Measurements from ENCODE around the gene AHCTF1. TPM values are rescaled to one million over a fixed set of nuclear protein-coding genes. Genes with fewer than 3 reads are reported as not detected.
"Not testable (repeated sequence)": the region's sequence is repeated elsewhere in the genome, so short reads cannot be mapped to it uniquely, and the experiment has no call there.

The AHCTF1 gene
- total RNA-seq, 1 experiment from 2014 or later = 112 TPM

DNA sequence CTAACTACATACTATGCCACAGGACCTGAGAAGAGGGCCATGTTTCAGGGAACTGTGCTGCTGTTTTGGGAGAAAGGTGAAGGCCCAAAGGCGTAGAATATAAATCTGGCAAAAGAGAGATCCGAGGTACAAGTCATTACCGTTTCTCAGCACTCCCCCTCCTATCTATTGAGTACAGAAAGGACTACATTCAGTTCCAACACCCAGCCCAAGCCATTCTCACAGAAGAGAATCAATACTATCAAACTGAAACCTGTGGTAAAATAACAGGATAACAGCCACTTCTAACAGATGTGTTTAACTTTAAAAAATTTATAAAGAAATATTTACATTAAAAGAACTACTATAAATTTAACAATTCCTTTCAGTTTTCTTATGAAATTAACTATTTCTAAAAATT is 7.8 kb downstream of the AHCTF1 start:
- no TSS peak for BruUV-seq (replicated peaks)
- H3K4me1 Mint-ChIP-seq (ENCODE audit: insufficient read depth, unreplicated experiment) = peaks cover 29% of the 10 kb centered on the region
- CTCF ChIA-PET = no interaction called here
- POLR2A ChIA-PET = interaction anchor here (1.3 kb wide), 1 partner anchor 8 kb away, joined by 7 read pairs; the partner anchor contains the start of gene AHCTF1
- no peak for TF ChIP-seq CTCF (IDR thresholded peaks at IDR 0.05; ENCODE audit: unreplicated experiment)
- DNase-seq (ENCODE audit: unreplicated experiment) = no peak
- H3K27ac Mint-ChIP-seq (ENCODE audit: low read depth, unreplicated experiment) = no peak overlapping the region
- intact Hi-C loops (cut with micrococcal nuclease) = loop anchor here (10.0 kb wide), 1 partner anchor 251 kb away; the partner anchor contains the start of gene ZNF124
- H3K9me3 Mint-ChIP-seq (ENCODE audit: unreplicated experiment) = peaks cover 7% of the 10 kb centered on the region
- H3K4me3 Mint-ChIP-seq (ENCODE audit: unreplicated experiment) = no peak overlapping the region
- no peaks in the 10 kb centered on the region for H3K27me3 Mint-ChIP-seq (ENCODE audit: insufficient read depth, unreplicated experiment)
- peaks cover 62% of the 10 kb centered on the region for H3K36me3 Mint-ChIP-seq (ENCODE audit: insufficient read depth, unreplicated experiment)

- peaks cover 60% of the 10 kb centered on the region for H3K36me3 Mint-ChIP-seq (ENCODE audit: insufficient read depth, unreplicated experiment)
- no peak overlapping the region for H3K4me3 Mint-ChIP-seq (ENCODE audit: unreplicated experiment)
- ChIA-PET CTCF (no interaction called here), POLR2A (interaction anchor here (0.8 to 1.3 kb wide), 2 partner anchors 8 to 9 kb away, joined by 3 to 7 read pairs; partner anchors contain the start of gene AHCTF1)
- H3K9me3 Mint-ChIP-seq (ENCODE audit: unreplicated experiment) = peaks cover 7% of the 10 kb centered on the region
- no peak overlapping the region for H3K27ac Mint-ChIP-seq (ENCODE audit: low read depth, unreplicated experiment)
- no TSS peak for BruUV-seq (replicated peaks)
- intact Hi-C loops (cut with micrococcal nuclease) = loop anchor here (10.0 kb wide), 1 partner anchor 251 kb away; the partner anchor contains the start of gene ZNF124
- H3K27me3 Mint-ChIP-seq (ENCODE audit: insufficient read depth, unreplicated experiment) = no peaks in the 10 kb centered on the region
- TF ChIP-seq CTCF (IDR thresholded peaks at IDR 0.05; ENCODE audit: unreplicated experiment) = no peak
- peaks cover 25% of the 10 kb centered on the region for H3K4me1 Mint-ChIP-seq (ENCODE audit: insufficient read depth, unreplicated experiment)
- no peak for DNase-seq (ENCODE audit: unreplicated experiment)
Observed at GRCh38 chr1:246923482-246923881, 8.3 kb downstream of the AHCTF1 start.

DNA sequence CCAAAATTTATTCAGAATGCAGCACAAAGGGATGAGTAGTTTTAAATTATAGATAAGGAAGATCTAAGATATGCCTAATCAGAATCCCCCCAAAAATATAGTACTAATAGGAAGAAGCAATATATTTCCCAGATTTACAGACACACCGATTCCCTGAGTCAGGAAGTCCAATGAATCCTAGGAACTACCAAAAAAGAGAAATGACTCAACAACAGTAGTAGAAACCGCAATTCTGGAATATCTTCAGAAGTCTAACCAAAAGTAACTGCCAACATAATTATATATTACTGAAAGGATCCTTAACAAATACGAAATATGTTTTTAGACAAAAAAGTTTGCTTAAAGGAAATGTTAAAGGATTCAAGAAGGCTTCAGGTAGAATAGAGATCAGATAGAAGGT is 10.3 kb downstream of the AHCTF1 start:
- no TSS peak for BruUV-seq (replicated peaks)
- no peak for TF ChIP-seq CTCF (IDR thresholded peaks at IDR 0.05; ENCODE audit: unreplicated experiment)
- Mint-ChIP-seq H3K9me3 (ENCODE audit: unreplicated experiment) (peaks cover 7% of the 10 kb centered on the region), H3K36me3 (ENCODE audit: insufficient read depth, unreplicated experiment) (peaks cover 60% of the 10 kb centered on the region), H3K27ac (ENCODE audit: low read depth, unreplicated experiment) (peak overlapping the region; percentile 74), H3K27me3 (ENCODE audit: insufficient read depth, unreplicated experiment) (no peaks in the 10 kb centered on the region), H3K4me3 (ENCODE audit: unreplicated experiment) (peak overlapping the region; percentile 10), H3K4me1 (ENCODE audit: insufficient read depth, unreplicated experiment) (peaks cover 20% of the 10 kb centered on the region)
- ChIA-PET CTCF (interaction anchor here (0.7 to 1.0 kb wide), 2 partner anchors 10 to 157 kb away, joined by 3 to 11 read pairs; partner anchors contain the start of gene ZNF670), POLR2A (interaction anchor here (12.3 kb wide), 1 partner anchor 10 kb away, joined by 104 read pairs; the partner anchor contains the start of gene AHCTF1)
- intact Hi-C loops (cut with micrococcal nuclease) = loop anchor here (10.0 kb wide), 1 partner anchor 253 kb away; the partner anchor contains the start of gene ZNF124
- peak; percentile 44 for DNase-seq (ENCODE audit: unreplicated experiment)

DNA sequence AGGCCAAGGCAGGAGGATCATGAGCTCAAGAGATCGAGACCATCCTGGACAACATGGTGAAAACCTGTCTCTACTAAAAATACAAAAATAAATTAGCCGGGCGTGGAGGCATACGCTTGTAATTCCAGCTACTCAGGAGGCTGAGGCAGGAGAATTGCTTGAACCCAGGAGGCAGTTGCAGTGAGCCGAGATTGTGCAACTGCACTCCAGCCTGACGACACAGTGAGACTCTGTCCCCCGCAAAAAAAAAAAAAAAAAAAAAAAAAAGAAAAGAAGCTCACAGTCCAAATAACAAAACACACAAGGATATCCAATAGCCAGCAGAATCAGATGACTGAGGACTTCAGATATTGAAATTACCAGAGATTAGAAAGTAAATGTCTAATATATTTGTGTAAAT is 11.8 kb downstream of the AHCTF1 start:
- POLR2A ChIA-PET = interaction anchor here (0.8 to 12.3 kb wide), 4 partner anchors 10 to 43 kb away, joined by 3 to 104 read pairs (median 3); partner anchors contain the start of gene AHCTF1
- no peaks in the 10 kb centered on the region for H3K27me3 Mint-ChIP-seq (ENCODE audit: insufficient read depth, unreplicated experiment)

GRCh38 chr1:246916026-246916923 is 15.5 kb downstream of the AHCTF1 start:
- H3K4me3 Mint-ChIP-seq (ENCODE audit: unreplicated experiment); H3K27me3 Mint-ChIP-seq (ENCODE audit: insufficient read depth, unreplicated experiment); BruUV-seq (replicated peaks); intact Hi-C loops (cut with micrococcal nuclease); H3K9me3 Mint-ChIP-seq (ENCODE audit: unreplicated experiment); DNase-seq (ENCODE audit: unreplicated experiment); H3K4me1 Mint-ChIP-seq (ENCODE audit: insufficient read depth, unreplicated experiment): not testable (repeated sequence)
- Mint-ChIP-seq H3K27ac (ENCODE audit: low read depth, unreplicated experiment) (peak overlapping the region; percentile 20), H3K36me3 (ENCODE audit: insufficient read depth, unreplicated experiment) (peaks cover 89% of the 10 kb centered on the region)
- ChIA-PET CTCF (interaction anchor here (0.9 to 5.5 kb wide), 3 partner anchors 9 to 13 kb away, joined by 3 to 45 read pairs (median 4); no protein-coding TSS in a partner anchor), POLR2A (interaction anchor here (0.7 to 12.3 kb wide), 4 partner anchors 9 to 117 kb away, joined by 3 to 104 read pairs (median 4); partner anchors contain the start of gene AHCTF1)

More for the DNA sequence above, 11.8 kb downstream of the AHCTF1 start:
- BruUV-seq (replicated peaks) = no TSS peak
- Mint-ChIP-seq H3K9me3 (ENCODE audit: unreplicated experiment) (no peaks in the 10 kb centered on the region), H3K4me1 (ENCODE audit: insufficient read depth, unreplicated experiment) (peaks cover 20% of the 10 kb centered on the region), H3K27ac (ENCODE audit: low read depth, unreplicated experiment) (no peak overlapping the region), H3K36me3 (ENCODE audit: insufficient read depth, unreplicated experiment) (peaks cover 62% of the 10 kb centered on the region), H3K4me3 (ENCODE audit: unreplicated experiment) (no peak overlapping the region)
- no peak for DNase-seq (ENCODE audit: unreplicated experiment)
- CTCF ChIA-PET = interaction anchor here (0.7 to 5.5 kb wide), 4 partner anchors 12 to 168 kb away, joined by 3 to 45 read pairs (median 3); no protein-coding TSS in a partner anchor
- intact Hi-C loops (cut with micrococcal nuclease) = loop anchor here (10.0 kb wide), 1 partner anchor 255 kb away; the partner anchor contains the start of gene ZNF124
- no peak for TF ChIP-seq CTCF (IDR thresholded peaks at IDR 0.05; ENCODE audit: unreplicated experiment)

Data from MCF 10A (cell line).